NCI-H524 treated with DMSO at 0.1 percent for 48 hours (cell line): ENCODE results near the gene IBA57.
"Not testable (repeated sequence)": the region's sequence is repeated elsewhere in the genome, so short reads cannot be mapped to it uniquely, and the experiment has no call there.

Experiments used
- DNase-seq: peaks from one replicate; lab custom pipeline; 2025; lab: John Stamatoyannopoulos, UW

The IBA57 gene

GRCh38 chr1:228172591-228173527, 7.3 kb downstream of the IBA57 start:
- DNase-seq, result no peak

- DNase-seq, result not testable (repeated sequence)
Observed at GRCh38 chr1:228173528-228174481, 8.2 kb downstream of the IBA57 start.

GRCh38 chr1:228174482-228175315, 9.1 kb downstream of the IBA57 start:
- DNase-seq, result no peak

- DNase-seq, result no peak
Observed at GRCh38 chr1:228175316-228176023, 9.9 kb downstream of the IBA57 start.

- DNase-seq, result no peak
Observed at GRCh38 chr1:228176024-228176395, 10.4 kb downstream of the IBA57 start.

- no peak for DNase-seq
Observed at GRCh38 chr1:228176461-228177182, 11.0 kb downstream of the IBA57 start.

- no peak for DNase-seq
Observed at GRCh38 chr1:228177183-228177475, 11.5 kb downstream of the IBA57 start.

GRCh38 chr1:228177721-228178710, 12.4 kb downstream of the IBA57 start:
- no peak for DNase-seq

GRCh38 chr1:228178737-228179684, 13.4 kb downstream of the IBA57 start:
- DNase-seq, result no peak

GRCh38 chr1:228180271-228180958, 14.8 kb downstream of the IBA57 start:
- no peak for DNase-seq

- DNase-seq, result no peak
Observed at GRCh38 chr1:228180959-228181644, 15.5 kb downstream of the IBA57 start.

GRCh38 chr1:228181645-228182034, 16.0 kb downstream of the IBA57 start:
- no peak for DNase-seq

- no peak for DNase-seq
Observed at GRCh38 chr1:228182296-228183030, 16.9 kb downstream of the IBA57 start.

GRCh38 chr1:228184152-228184551, 18.5 kb downstream of the IBA57 start:
- no peak for DNase-seq

GRCh38 chr1:228185641-228185965, 20.0 kb downstream of the IBA57 start:
- DNase-seq, result no peak

GRCh38 chr1:228188249-228188648, 22.6 kb downstream of the IBA57 start:
- not testable (repeated sequence) for DNase-seq

GRCh38 chr1:228190182-228190581, 24.6 kb downstream of the IBA57 start:
- DNase-seq, result no peak
